Measurements from ENCODE around the gene SLC45A1.

- no peak for TF ChIP-seq CTCF (IDR thresholded peaks at IDR 0.05)
- no peak for TF ChIP-seq POLR2A (IDR thresholded peaks at IDR 0.05)
These were observed 11.9 kb downstream of the SLC45A1 start for GRCh38 chr1:8329858-8330257.

Measured in heart left ventricle (tissue), 13 donors.